Smooth muscle cell (in vitro differentiated cells): ENCODE results near the gene S100A12. TPM values are rescaled to one million over a fixed set of nuclear protein-coding genes. Genes with fewer than 3 reads are reported as not detected.

ENCODE experiments used
- DNase-seq: peaks from one replicate; lab custom pipeline; 2025; ENCODE audit not compliant: unreplicated experiment; lab: John Stamatoyannopoulos, UW
- H2AFZ ChIP-seq: fragments of 200-600 bp; sonication (generic); 2 replicates; pipeline ENCODE4 v1.6.0; 2016; ENCODE audit warnings: antibody characterized with exemption, low read depth, mild to moderate bottlenecking
- H3F3A ChIP-seq: fragments of 200-600 bp; sonication (generic); 2 replicates; pipeline ENCODE4 v1.6.0; 2017; ENCODE audit warnings: antibody characterized with exemption, low read depth
- H3K27ac ChIP-seq: fragments of 200-600 bp; sonication (generic); 2 replicates; pipeline ENCODE4 v1.5.1; 2016; ENCODE audit warnings: low read depth, mild to moderate bottlenecking
- H3K27me3 ChIP-seq: fragments of 200-600 bp; sonication (generic); 2 replicates; pipeline ENCODE4 v1.6.1; 2016; ENCODE audit warnings: low read depth, mild to moderate bottlenecking
- H3K36me3 ChIP-seq: fragments of 200-600 bp; sonication (generic); 2 replicates; pipeline ENCODE4 v1.5.1; 2016; ENCODE audit warnings: low read depth
- H3K4me1 ChIP-seq: fragments of 200-600 bp; sonication (generic); 2 replicates; pipeline ENCODE4 v1.5.1; 2016; ENCODE audit warnings: low read depth
- H3K4me2 ChIP-seq: fragments of 200-600 bp; sonication (generic); 2 replicates; pipeline ENCODE4 v1.6.0; 2016; ENCODE audit warnings: mild to moderate bottlenecking
- H3K4me3 ChIP-seq: fragments of 200-600 bp; sonication (generic); 2 replicates; pipeline ENCODE4 v1.5.1; 2016; ENCODE audit warnings: mild to moderate bottlenecking
- H3K79me2 ChIP-seq: fragments of 200-600 bp; sonication (generic); 2 replicates; pipeline ENCODE4 v1.6.0; 2016; ENCODE audit warnings: low read depth, mild to moderate bottlenecking
- H3K9ac ChIP-seq: fragments of 200-600 bp; sonication (generic); 2 replicates; pipeline ENCODE4 v1.6.0; 2016; ENCODE audit warnings: low read depth
- H3K9me3 ChIP-seq: fragments of 200-600 bp; sonication (generic); replicated peaks from 2 replicates; pipeline ENCODE4 v1.5.1; 2016; ENCODE audit warnings: low read depth
- H4K20me1 ChIP-seq: fragments of 200-600 bp; sonication (generic); 2 replicates; pipeline ENCODE4 v1.6.0; 2016; ENCODE audit warnings: low read depth
- WGBS: methylation state at CpG from one replicate; pipeline ENCODE4 v1.1.7; 2016; ENCODE audit warnings: low lambda C conversion rate; 5-methylcytosine and 5-hydroxymethylcytosine counted together
- polyA plus RNA-seq: library from polyadenylated mRNA; unstranded; fragments of >200 nt; fragmentation: Nextera tagmentation; extraction: Ambion mirVana; gene quantifications from 2 replicates; pipeline ENCODE4 v1.2.1, GENCODE V29; 2016
- total RNA-seq: library from RNA; depleted of rRNA; stranded (reverse); fragments of >200 nt; gene quantifications from 2 replicates; pipeline ENCODE4 v1.2.3, GENCODE V29; 2014
- TF ChIP-seq, protein P1 (sequence below): fragments of 200-600 bp; sonication (generic); IDR thresholded peaks from 2 replicates; pipeline ENCODE4 v1.5.1; 2017; ENCODE audit warnings: borderline replicate concordance, mild to moderate bottlenecking, antibody characterized with exemption; ENCODE audit not compliant: insufficient read depth, poor library complexity, severe bottlenecking

Gene S100A12
- total and polyA plus RNA-seq, 2 experiments from 2014 or later: not detected

DNA sequence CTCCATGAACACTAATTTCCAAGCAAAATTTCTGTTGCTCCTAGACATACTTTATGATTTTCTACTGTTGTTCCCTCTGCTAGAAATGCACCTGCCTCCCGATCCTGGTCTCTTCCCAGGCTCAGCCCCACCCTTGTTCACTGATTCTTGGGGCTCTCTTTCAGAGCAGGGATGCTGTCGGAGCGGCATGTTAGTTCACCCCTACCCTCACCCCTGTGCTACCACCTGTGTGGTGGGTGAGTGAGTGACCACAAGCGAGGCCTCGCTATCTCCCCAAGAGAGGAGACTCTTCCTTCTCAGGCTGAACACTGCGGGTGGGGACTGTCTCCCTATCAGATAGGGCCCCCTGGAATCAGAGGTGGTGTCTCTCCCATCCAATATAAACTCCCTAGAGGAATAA is 20.4 kb upstream of the S100A12 start:
- no peaks in the 10 kb centered on the region for H3K27me3 ChIP-seq
- TF ChIP-seq, protein P1, sequence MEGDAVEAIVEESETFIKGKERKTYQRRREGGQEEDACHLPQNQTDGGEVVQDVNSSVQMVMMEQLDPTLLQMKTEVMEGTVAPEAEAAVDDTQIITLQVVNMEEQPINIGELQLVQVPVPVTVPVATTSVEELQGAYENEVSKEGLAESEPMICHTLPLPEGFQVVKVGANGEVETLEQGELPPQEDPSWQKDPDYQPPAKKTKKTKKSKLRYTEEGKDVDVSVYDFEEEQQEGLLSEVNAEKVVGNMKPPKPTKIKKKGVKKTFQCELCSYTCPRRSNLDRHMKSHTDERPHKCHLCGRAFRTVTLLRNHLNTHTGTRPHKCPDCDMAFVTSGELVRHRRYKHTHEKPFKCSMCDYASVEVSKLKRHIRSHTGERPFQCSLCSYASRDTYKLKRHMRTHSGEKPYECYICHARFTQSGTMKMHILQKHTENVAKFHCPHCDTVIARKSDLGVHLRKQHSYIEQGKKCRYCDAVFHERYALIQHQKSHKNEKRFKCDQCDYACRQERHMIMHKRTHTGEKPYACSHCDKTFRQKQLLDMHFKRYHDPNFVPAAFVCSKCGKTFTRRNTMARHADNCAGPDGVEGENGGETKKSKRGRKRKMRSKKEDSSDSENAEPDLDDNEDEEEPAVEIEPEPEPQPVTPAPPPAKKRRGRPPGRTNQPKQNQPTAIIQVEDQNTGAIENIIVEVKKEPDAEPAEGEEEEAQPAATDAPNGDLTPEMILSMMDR: no peak
- no peak overlapping the region for H3K9ac ChIP-seq
- no peak for DNase-seq
- no peak overlapping the region for H3K4me2 ChIP-seq
- no peak overlapping the region for H2AFZ ChIP-seq
- no peaks in the 10 kb centered on the region for H4K20me1 ChIP-seq
- no peaks in the 10 kb centered on the region for H3K9me3 ChIP-seq
- H3K4me3 ChIP-seq: no peak overlapping the region
- H3F3A ChIP-seq: no peaks in the 10 kb centered on the region
- no peaks in the 10 kb centered on the region for H3K36me3 ChIP-seq
- H3K79me2 ChIP-seq: no peaks in the 10 kb centered on the region
- no peaks in the 10 kb centered on the region for H3K4me1 ChIP-seq
- WGBS: 83% methylated on average over 6 of the region's 6 CpGs
- no peak overlapping the region for H3K27ac ChIP-seq

DNA sequence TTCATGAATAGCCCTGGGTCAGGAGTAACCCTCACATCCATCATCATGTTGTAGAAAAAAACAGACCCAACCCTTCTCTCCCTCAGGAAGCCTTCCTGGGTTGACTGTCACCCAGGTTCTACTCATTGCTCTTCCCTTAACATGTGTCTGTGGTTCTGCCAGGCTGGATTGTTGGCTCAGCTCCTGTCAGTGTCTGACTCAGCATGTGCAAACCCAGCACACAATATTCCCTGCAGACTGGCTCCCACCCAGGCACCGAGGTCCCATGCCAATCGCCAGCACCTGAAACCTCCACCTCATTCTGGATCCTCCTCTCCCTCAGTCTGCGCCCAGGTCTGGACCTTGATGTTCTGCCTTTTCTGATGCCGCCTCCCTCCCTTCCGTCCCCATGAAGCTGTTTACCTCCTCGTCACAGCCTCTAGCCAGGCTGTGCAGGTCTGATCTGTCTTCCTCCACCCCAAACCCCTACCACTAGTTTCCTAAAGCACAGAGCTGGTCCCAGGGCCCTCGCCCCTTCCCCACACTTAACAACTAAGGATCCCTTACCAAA is 19.8 kb upstream of the S100A12 start:
- Histone ChIP-seq H3K4me1 (no peaks in the 10 kb centered on the region), H3K4me2 (no peak overlapping the region), H3K36me3 (no peaks in the 10 kb centered on the region), H3K9me3 (no peaks in the 10 kb centered on the region), H3K79me2 (no peaks in the 10 kb centered on the region), H4K20me1 (no peaks in the 10 kb centered on the region), H2AFZ (no peak overlapping the region), H3K27ac (no peak overlapping the region), H3F3A (no peaks in the 10 kb centered on the region), H3K9ac (no peak overlapping the region), H3K4me3 (no peak overlapping the region), H3K27me3 (no peaks in the 10 kb centered on the region)
- DNase-seq: no peak
- 81% methylated on average over 7 of the region's 7 CpGs for WGBS
- TF ChIP-seq, protein P1: no peak

DNA sequence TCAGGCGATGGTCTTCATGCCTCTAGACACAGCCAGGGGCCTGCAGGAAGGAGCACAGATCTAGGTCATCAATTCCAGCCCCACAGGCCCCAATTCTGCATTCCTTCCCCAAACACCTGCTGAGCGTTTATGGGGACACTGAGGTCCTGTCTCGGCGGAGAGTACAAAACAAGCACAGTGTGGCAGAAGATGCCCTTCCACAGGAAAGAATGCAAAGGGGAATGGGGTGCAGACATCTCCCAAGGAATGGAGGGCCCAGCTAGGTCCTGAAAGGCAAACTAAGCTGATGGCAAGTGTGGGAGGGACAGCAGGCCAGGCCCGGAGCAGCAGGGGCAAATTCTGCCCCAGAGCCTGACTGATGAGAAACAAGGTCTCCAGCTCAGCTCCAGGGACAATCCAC is 19.0 kb upstream of the S100A12 start:
- WGBS: 76% methylated on average over 5 of the region's 5 CpGs
- Histone ChIP-seq H3K9ac (no peak overlapping the region), H3F3A (no peaks in the 10 kb centered on the region), H3K9me3 (no peaks in the 10 kb centered on the region), H3K79me2 (no peaks in the 10 kb centered on the region), H3K4me2 (no peak overlapping the region), H3K36me3 (no peaks in the 10 kb centered on the region), H3K27ac (no peak overlapping the region), H2AFZ (no peak overlapping the region), H4K20me1 (no peaks in the 10 kb centered on the region), H3K27me3 (no peaks in the 10 kb centered on the region), H3K4me1 (no peaks in the 10 kb centered on the region), H3K4me3 (no peak overlapping the region)
- TF ChIP-seq, protein P1: no peak
- DNase-seq: no peak

DNA sequence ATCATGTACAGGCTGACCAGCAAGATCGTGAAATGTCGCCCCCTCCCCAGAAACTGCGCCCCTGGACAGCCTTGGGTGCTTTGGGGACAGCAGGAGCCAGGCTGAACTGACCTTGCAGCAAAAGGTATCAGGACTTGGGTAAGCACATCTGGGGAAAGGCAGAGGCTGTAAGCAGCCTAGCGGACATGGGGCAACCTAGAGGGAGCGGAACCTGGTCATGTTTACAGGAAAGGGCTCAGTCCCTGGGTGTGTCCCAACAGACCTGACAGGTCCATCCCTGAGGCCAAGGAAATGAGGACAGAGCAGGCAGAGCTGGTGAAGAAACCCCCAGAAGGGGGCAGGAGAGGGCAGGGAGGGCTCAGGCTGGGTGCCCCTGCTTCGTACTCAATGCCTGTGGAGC is 18.5 kb upstream of the S100A12 start:
- Histone ChIP-seq H3F3A (no peaks in the 10 kb centered on the region), H2AFZ (no peak overlapping the region), H3K36me3 (no peaks in the 10 kb centered on the region), H3K9ac (no peak overlapping the region), H3K4me2 (no peak overlapping the region), H3K79me2 (no peaks in the 10 kb centered on the region), H3K4me1 (no peaks in the 10 kb centered on the region), H3K4me3 (no peak overlapping the region), H3K9me3 (no peaks in the 10 kb centered on the region), H3K27me3 (no peaks in the 10 kb centered on the region), H4K20me1 (no peaks in the 10 kb centered on the region), H3K27ac (no peak overlapping the region)
- no peak for DNase-seq
- TF ChIP-seq, protein P1: no peak
- WGBS: 77% methylated on average over 6 of the region's 6 CpGs
